Fibroblast of mammary gland (primary cell): ENCODE results near the gene PTPRN2.

ENCODE experiments used
- DNase-seq: peaks from one replicate; pipeline ENCODE4 v3.0.0-alpha.2; 2010; ENCODE audit warnings: low read depth
- H3K4me3 ChIP-seq: 2 replicates; pipeline ENCODE4 v1.5.1; 2011; ENCODE audit warnings: low read depth, mild to moderate bottlenecking, low read length, moderate library complexity; ENCODE audit not compliant: control insufficient read depth
- CTCF ChIP-seq: conservative IDR thresholded peaks from 2 replicates; pipeline ENCODE4 v1.5.1; 2011; ENCODE audit warnings: low read depth, low read length, inconsistent platforms; ENCODE audit not compliant: control insufficient read depth, insufficient read depth

The PTPRN2 gene

DNA sequence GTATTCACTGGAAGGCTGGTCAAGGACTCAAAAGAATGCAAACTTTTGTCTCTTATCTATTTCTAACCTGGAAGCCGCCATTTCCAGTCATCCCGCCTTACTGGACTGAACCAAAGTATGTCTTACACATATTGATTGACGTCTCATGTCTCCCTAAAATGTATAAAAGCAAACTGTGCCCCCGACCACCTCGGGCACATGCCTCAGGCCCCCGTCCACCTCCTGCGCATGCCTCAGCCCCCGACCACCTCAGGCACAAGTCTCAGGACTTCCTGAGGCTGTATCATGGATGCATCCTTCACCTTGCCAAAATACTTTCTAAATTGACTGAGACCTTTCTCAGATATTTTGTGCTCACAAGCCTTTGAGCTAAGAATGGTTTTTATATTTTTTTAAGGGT lies 148.6 kb downstream of the PTPRN2 start:
- no peak for DNase-seq
- H3K4me3 ChIP-seq, result no peak overlapping the region
- TF ChIP-seq CTCF, result no peak

DNA sequence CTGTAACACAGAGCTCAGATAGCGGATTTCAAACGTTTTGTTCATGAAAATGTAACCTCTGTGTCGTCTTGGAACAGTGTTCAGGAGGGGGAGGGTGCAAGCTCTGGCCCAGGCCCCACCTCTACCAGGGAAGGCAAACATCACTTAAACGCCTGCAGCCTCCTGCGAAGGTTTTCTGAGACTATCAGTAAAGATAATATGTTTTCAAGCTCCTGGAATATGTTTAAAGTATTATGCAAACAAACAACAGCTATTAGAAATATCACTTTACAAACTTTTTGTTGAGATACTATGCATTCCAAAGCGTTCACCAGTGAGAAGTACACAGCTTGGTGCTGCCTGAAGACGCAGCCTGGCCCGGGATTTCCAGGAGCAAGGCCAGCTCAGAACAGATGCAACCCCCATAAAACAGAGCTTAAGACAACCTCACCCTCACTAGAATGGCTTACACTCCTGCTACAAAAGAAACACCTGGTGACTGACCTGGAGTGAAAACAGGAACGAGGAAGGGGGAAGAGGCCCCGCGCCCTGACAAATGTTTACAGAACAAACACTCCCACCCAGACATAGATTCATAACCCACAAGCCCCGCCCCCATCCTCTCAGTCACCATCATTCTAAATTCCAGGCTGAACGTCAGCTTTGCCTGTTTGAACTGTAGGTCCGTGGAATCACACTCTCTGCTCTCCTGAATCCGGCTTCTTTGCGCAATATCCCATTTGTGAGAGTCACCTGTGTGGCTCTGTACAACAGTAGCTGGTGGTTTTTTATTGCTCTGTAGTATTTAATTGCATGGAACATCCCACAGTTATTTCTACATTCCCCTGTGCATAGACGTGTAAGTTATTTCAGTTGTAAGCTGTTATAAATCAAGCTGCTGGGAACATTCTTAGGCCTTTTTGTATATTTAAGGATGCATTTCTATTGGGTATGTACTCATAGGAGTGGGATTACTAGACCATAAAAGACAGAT lies 155.0 kb downstream of the PTPRN2 start:
- H3K4me3 ChIP-seq, result no peak overlapping the region
- DNase-seq, result peak; percentile 77
- no peak for TF ChIP-seq CTCF

DNA sequence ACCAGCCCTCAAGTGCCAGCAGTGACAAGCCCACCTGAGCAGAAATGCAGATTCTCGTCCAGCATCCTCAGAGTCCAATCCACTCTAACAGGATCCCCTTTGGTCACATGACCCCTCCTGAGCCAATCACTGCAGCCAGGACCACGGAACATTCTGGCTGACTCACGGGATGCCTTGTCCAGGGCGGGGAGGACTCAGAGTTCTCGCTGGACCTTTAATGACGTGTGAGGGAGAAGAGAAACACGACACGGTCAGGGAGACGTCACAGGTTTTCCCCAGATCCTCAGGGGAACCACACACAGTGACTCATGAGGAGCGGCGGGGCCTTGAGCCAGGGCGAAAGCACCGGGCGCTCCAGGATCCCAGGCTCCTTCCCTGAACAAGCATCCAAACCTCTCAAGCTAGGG lies 155.7 kb downstream of the PTPRN2 start:
- no peak overlapping the region for H3K4me3 ChIP-seq
- TF ChIP-seq CTCF, result no peak
- DNase-seq, result peak; percentile 95

GRCh38 chr7:158431055-158431940 lies 156.3 kb downstream of the PTPRN2 start:
- H3K4me3 ChIP-seq, result no peak overlapping the region
- DNase-seq, result no peak
- no peak for TF ChIP-seq CTCF

- no peak for DNase-seq
- no peak for TF ChIP-seq CTCF
- no peak overlapping the region for H3K4me3 ChIP-seq
Observed at GRCh38 chr7:158430308-158431034, 157.2 kb downstream of the PTPRN2 start.
